SH-SY5Y (cell line): ENCODE results near the gene TRIM9.

Source experiments
- GATA2 ChIP-seq: IDR thresholded peaks from 2 replicates; pipeline ENCODE4 v1.6.1; 2011; ENCODE audit warnings: mild to moderate bottlenecking, low read depth, low read length
- GATA3 ChIP-seq: IDR thresholded peaks from 2 replicates; pipeline ENCODE4 v1.6.1; 2011; ENCODE audit warnings: low read depth, mild to moderate bottlenecking, low read length, moderate library complexity

DNA sequence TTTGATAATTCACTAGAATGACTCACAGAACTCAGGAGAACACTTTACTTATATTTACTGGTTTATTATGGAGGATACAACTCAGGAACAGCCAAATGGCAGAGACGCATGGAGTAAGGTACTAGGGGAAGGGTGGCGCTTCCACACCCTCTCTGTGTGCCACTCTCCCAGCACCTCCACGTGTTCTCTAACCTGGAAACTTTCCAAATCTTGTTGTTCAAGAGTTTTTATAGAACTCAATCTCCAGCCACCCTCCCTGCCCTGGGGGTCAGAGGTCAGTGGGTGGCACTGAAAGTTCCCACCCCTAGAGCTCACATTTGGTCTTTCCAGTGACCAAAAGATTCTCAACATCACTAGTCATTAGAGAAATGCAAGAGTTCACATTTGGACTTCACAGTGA, 13.2 kb downstream of the TRIM9 start:
- TF ChIP-seq GATA2: no peak
- TF ChIP-seq GATA3: no peak
